Esophagus muscularis mucosa (tissue), 3 donors: Measurements from ENCODE around the gene TSFM.

Experiments
- POLR2A ChIP-seq: fragments of 450-650 bp; IDR thresholded peaks from one replicate; pipeline ENCODE4 v1.6.1; 2017; ENCODE audit warnings: antibody characterized with exemption, moderate library complexity, mild to moderate bottlenecking, low read depth
- TF ChIP-seq, protein P1 (sequence below), 3 experiments: fragments of 200-600 bp in 2 of 3; fragments of 450-650 bp in 1 of 3; sonication (generic) in 2 of 3; IDR thresholded peaks; one replicate each; pipeline ENCODE4 v1.5.1; 2017 to 2019; ENCODE audit warnings: antibody characterized with exemption in 3 of 3, mild to moderate bottlenecking in 2 of 3, moderate library complexity in 1 of 3

DNA sequence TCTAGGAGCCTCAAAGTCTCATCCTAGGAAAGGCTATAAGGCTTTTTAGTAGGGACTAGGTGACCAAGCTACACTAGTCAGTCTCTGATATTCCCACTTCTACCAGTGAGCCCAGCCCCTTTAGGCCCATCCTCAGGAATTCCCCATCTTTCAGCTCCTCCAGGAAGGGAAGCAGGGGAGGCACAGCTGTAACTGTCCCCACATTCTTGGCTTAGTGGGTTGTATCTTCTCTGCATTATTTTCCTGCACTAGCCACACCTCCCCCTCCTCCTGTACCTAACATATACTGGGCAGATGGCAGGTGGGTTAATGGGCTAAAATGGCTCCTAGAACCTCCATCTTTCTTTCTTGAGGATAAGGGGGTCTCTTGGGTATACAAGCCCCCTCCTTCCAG lies 15.3 kb upstream of the TSFM start:
- TF ChIP-seq, protein P1, sequence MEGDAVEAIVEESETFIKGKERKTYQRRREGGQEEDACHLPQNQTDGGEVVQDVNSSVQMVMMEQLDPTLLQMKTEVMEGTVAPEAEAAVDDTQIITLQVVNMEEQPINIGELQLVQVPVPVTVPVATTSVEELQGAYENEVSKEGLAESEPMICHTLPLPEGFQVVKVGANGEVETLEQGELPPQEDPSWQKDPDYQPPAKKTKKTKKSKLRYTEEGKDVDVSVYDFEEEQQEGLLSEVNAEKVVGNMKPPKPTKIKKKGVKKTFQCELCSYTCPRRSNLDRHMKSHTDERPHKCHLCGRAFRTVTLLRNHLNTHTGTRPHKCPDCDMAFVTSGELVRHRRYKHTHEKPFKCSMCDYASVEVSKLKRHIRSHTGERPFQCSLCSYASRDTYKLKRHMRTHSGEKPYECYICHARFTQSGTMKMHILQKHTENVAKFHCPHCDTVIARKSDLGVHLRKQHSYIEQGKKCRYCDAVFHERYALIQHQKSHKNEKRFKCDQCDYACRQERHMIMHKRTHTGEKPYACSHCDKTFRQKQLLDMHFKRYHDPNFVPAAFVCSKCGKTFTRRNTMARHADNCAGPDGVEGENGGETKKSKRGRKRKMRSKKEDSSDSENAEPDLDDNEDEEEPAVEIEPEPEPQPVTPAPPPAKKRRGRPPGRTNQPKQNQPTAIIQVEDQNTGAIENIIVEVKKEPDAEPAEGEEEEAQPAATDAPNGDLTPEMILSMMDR (IDR thresholded peaks at IDR 0.05): no peak
- TF ChIP-seq POLR2A: no peak
